ENCODE data around the gene DAP.

Gene DAP

GRCh38 chr5:10761933-10762775 lies 1.1 kb upstream of the DAP start:
- DNase-seq (ENCODE audit: low read depth), result peak; percentile 34
- no peak for TF ChIP-seq CTCF (conservative IDR thresholded peaks at IDR 0.05; ENCODE audit: low read depth, low read length)
- peak overlapping the region; percentile 65 for H3K4me3 ChIP-seq (ENCODE audit: low read depth, low read length)

- TF ChIP-seq CTCF (conservative IDR thresholded peaks at IDR 0.05; ENCODE audit: low read depth, low read length), result no peak
- H3K4me3 ChIP-seq (ENCODE audit: low read depth, low read length), result peak overlapping the region; percentile 69
- DNase-seq (ENCODE audit: low read depth), result no peak
Observed at GRCh38 chr5:10760921-10761184, 181 bp downstream of the DAP start.

- peak; percentile 53 for DNase-seq (ENCODE audit: low read depth)
- peak overlapping the region; percentile 69 for H3K4me3 ChIP-seq (ENCODE audit: low read depth, low read length)
- no peak for TF ChIP-seq CTCF (conservative IDR thresholded peaks at IDR 0.05; ENCODE audit: low read depth, low read length)
Observed at GRCh38 chr5:10760096-10760920, 726 bp downstream of the DAP start.

- no peak for TF ChIP-seq CTCF (conservative IDR thresholded peaks at IDR 0.05; ENCODE audit: low read depth, low read length)
Observed at GRCh38 chr5:10759111-10759510, 1.9 kb downstream of the DAP start.

GRCh38 chr5:10757922-10758555 lies 3.0 kb downstream of the DAP start:
- no peak for DNase-seq (ENCODE audit: low read depth)
- no peak overlapping the region for H3K4me3 ChIP-seq (ENCODE audit: low read depth, low read length)
- no peak for TF ChIP-seq CTCF (conservative IDR thresholded peaks at IDR 0.05; ENCODE audit: low read depth, low read length)

More at GRCh38 chr5:10759111-10759510, 1.9 kb downstream of the DAP start:
- H3K4me3 ChIP-seq (ENCODE audit: low read depth, low read length), result no peak overlapping the region
- no peak for DNase-seq (ENCODE audit: low read depth)

- no peak for DNase-seq (ENCODE audit: low read depth)
- TF ChIP-seq CTCF (conservative IDR thresholded peaks at IDR 0.05; ENCODE audit: low read depth, low read length), result no peak
- no peak overlapping the region for H3K4me3 ChIP-seq (ENCODE audit: low read depth, low read length)
Observed at GRCh38 chr5:10757043-10757442, 4.0 kb downstream of the DAP start.
